ENCODE results near the gene EIF5AL1. TPM values are rescaled to one million over a fixed set of nuclear protein-coding genes. Genes with fewer than 3 reads are reported as not detected.

Gene EIF5AL1
- total and polyA plus RNA-seq, 2 donors (not counting 1 experiment from before 2014, with no cell fraction given): 0.76 to 1.7 TPM

DNA sequence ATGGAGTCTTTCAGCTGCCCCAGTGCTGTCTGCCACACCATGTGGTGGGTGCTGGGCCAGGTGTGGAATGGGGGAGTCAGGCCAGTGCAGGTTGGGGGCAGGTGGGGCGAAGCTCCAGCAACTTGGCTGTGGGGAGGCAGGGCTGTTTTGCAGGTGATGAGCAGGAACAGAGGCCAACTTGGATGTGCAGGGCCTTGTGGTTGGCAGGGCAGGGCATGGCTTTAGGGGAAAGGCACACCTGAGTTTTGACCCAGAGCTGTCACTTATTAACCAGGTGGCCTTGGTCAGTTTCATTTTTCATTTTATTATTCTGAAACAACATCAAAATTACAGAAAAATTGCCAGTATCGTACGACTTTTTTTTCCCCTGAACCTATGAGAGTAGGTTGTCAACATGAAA is 48.9 kb downstream of the EIF5AL1 start:
- Histone ChIP-seq H2AFZ (ENCODE audit: insufficient read depth, low read depth, low read length, poor library complexity, severe bottlenecking) (no peak overlapping the region), H3K79me2 (ENCODE audit: control insufficient read depth, insufficient read depth, low read length) (no peaks in the 10 kb centered on the region), H3K9ac (ENCODE audit: low read length) (no peak overlapping the region), H3K9me3 (ENCODE audit: control extremely low read depth in 1 of 3, control insufficient read depth in 2 of 3, insufficient read depth in 1 of 3, low read length in 2 of 3) (no peaks in the 10 kb centered on the region), H3K4me1 (ENCODE audit: control insufficient read depth in 2 of 2, insufficient read depth in 2 of 2, low read length in 2 of 2) (no peaks in the 10 kb centered on the region), H3K4me2 (replicated peaks; ENCODE audit: low read depth, low read length, poor library complexity, severe bottlenecking) (no peak overlapping the region), H3K27me3 (replicated peaks in 1 of 4; ENCODE audit: control extremely low read depth in 1 of 4, control insufficient read depth in 3 of 4, insufficient read depth in 4 of 4, low read length in 3 of 4) (peaks cover 0 to 6% (median 2%) of the 10 kb centered on the region in 4 experiments), H3K36me3 (replicated peaks in 1 of 2; ENCODE audit: control extremely low read depth in 1 of 2, control insufficient read depth in 1 of 2, extremely low read depth in 1 of 2, insufficient read depth in 2 of 2, low read length in 1 of 2) (no peaks in the 10 kb centered on the region), H3K27ac (ENCODE audit: low read length in 2 of 2) (no peak overlapping the region), H3K4me3 (ENCODE audit: control extremely low read depth in 1 of 5, extremely low read depth in 1 of 5, insufficient read depth in 1 of 5, low read depth in 2 of 5, low read length in 4 of 5) (no peak overlapping the region), H4K20me1 (ENCODE audit: control insufficient read depth, insufficient read depth, low read length, poor library complexity, severe bottlenecking) (no peaks in the 10 kb centered on the region)
- intact Hi-C loops (cut with micrococcal nuclease): no loop called here
- H3K27ac Mint-ChIP-seq: no peak overlapping the region
- TF ChIP-seq EZH2 (IDR thresholded peaks at IDR 0.05; ENCODE audit: borderline replicate concordance, insufficient read depth, low read depth, low read length, poor library complexity, severe bottlenecking): no peak
- TF ChIP-seq, protein P1, sequence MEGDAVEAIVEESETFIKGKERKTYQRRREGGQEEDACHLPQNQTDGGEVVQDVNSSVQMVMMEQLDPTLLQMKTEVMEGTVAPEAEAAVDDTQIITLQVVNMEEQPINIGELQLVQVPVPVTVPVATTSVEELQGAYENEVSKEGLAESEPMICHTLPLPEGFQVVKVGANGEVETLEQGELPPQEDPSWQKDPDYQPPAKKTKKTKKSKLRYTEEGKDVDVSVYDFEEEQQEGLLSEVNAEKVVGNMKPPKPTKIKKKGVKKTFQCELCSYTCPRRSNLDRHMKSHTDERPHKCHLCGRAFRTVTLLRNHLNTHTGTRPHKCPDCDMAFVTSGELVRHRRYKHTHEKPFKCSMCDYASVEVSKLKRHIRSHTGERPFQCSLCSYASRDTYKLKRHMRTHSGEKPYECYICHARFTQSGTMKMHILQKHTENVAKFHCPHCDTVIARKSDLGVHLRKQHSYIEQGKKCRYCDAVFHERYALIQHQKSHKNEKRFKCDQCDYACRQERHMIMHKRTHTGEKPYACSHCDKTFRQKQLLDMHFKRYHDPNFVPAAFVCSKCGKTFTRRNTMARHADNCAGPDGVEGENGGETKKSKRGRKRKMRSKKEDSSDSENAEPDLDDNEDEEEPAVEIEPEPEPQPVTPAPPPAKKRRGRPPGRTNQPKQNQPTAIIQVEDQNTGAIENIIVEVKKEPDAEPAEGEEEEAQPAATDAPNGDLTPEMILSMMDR (IDR thresholded peaks at IDR 0.05): no peak
- ATAC-seq (ENCODE audit: low read depth): no peak
- H3K4me1 Mint-ChIP-seq: peaks cover 3% of the 10 kb centered on the region
- peaks cover 21% of the 10 kb centered on the region for H3K27me3 Mint-ChIP-seq
- no peak overlapping the region for H3K4me3 Mint-ChIP-seq
- no peaks in the 10 kb centered on the region for H3K9me3 Mint-ChIP-seq (ENCODE audit: insufficient read depth)
- no peak for DNase-seq
- WGBS (ENCODE audit: insufficient coverage): 83% methylated on average over 3 of the region's 3 CpGs
- ChIA-PET CTCF (no interaction called here), POLR2A (no interaction called here)

DNA sequence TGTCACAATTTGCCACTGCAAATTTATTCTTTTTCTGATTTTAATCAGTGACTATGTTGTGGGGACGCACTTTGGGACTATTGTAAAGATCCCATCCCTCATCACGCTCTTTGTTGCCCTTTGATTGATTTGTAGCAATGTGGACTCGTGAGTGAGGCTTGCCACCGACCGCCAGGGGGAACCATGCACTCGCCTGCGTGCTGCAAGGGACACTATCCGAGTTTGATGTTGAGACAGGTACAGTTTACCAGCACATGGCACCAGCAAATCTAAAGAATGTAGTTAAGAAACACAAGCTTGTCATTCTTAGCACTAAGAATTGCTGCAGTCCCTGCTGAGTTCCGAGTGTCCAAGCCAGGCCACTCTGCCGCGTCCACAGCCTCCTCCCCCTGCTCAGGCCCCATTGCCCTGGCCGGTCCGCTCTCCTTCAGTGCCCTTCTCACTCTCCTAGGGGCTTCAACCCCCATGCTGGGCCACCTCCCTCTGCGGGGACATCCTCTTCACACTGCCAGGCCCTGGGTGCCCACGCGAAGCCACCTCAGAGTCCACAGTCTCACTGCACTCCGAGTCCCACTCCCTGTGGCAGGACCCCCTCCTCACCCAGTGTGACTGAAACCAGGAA is 49.9 kb downstream of the EIF5AL1 start:
- no peaks in the 10 kb centered on the region for H4K20me1 ChIP-seq (ENCODE audit: control insufficient read depth, insufficient read depth, low read length, poor library complexity, severe bottlenecking)
- 18% methylated on average over 15 of the region's 17 CpGs for WGBS (ENCODE audit: insufficient coverage)
- H3K9me3 Mint-ChIP-seq (ENCODE audit: insufficient read depth): no peaks in the 10 kb centered on the region
- H3K27ac ChIP-seq (ENCODE audit: low read length in 2 of 2): no peak overlapping the region
- H3K4me1 Mint-ChIP-seq: peaks cover 3% of the 10 kb centered on the region
- no peaks in the 10 kb centered on the region for H3K9me3 ChIP-seq (ENCODE audit: control extremely low read depth in 1 of 3, control insufficient read depth in 2 of 3, insufficient read depth in 1 of 3, low read length in 2 of 3)
- DNase-seq: peak; percentile 53
- H3K9ac ChIP-seq (ENCODE audit: low read length): no peak overlapping the region
- H3K27me3 Mint-ChIP-seq: peaks cover 27% of the 10 kb centered on the region
- no peak overlapping the region for H3K4me3 Mint-ChIP-seq
- no peaks in the 10 kb centered on the region for H3K79me2 ChIP-seq (ENCODE audit: control insufficient read depth, insufficient read depth, low read length)
- no peaks in the 10 kb centered on the region for H3K4me1 ChIP-seq (ENCODE audit: control insufficient read depth in 2 of 2, insufficient read depth in 2 of 2, low read length in 2 of 2)
- H3K27me3 ChIP-seq (replicated peaks in 1 of 4; ENCODE audit: control extremely low read depth in 1 of 4, control insufficient read depth in 3 of 4, insufficient read depth in 4 of 4, low read length in 3 of 4): peaks cover 0 to 9% (median 5%) of the 10 kb centered on the region in 4 experiments
- TF ChIP-seq, protein P1 (IDR thresholded peaks at IDR 0.05): peak; percentile 69
- no peak for TF ChIP-seq EZH2 (IDR thresholded peaks at IDR 0.05; ENCODE audit: borderline replicate concordance, insufficient read depth, low read depth, low read length, poor library complexity, severe bottlenecking)
- no peak overlapping the region for H3K4me2 ChIP-seq (replicated peaks; ENCODE audit: low read depth, low read length, poor library complexity, severe bottlenecking)
- ChIA-PET CTCF (no interaction called here), POLR2A (no interaction called here)
- intact Hi-C loops (cut with micrococcal nuclease): no loop called here
- ATAC-seq (ENCODE audit: low read depth): peak; percentile 41
- no peaks in the 10 kb centered on the region for H3K36me3 ChIP-seq (replicated peaks in 1 of 2; ENCODE audit: control extremely low read depth in 1 of 2, control insufficient read depth in 1 of 2, extremely low read depth in 1 of 2, insufficient read depth in 2 of 2, low read length in 1 of 2)
- H2AFZ ChIP-seq (ENCODE audit: insufficient read depth, low read depth, low read length, poor library complexity, severe bottlenecking): peak overlapping the region; percentile 43
- H3K27ac Mint-ChIP-seq: no peak overlapping the region
- no peak overlapping the region for H3K4me3 ChIP-seq (ENCODE audit: control extremely low read depth in 1 of 5, extremely low read depth in 1 of 5, insufficient read depth in 1 of 5, low read depth in 2 of 5, low read length in 4 of 5)
